PFSK-1 (cell line): ENCODE measurements around the gene LDAH.

Experiments used
- FOXP2 ChIP-seq: optimal IDR thresholded peaks from 2 replicates; pipeline ENCODE3; 2011; ENCODE audit warnings: borderline replicate concordance, control low read depth, inconsistent platforms; ENCODE audit not compliant: insufficient read depth; ENCODE audit errors: extremely low read length, extremely low read depth
- POLR2AphosphoS5 ChIP-seq: IDR thresholded peaks from 2 replicates; pipeline ENCODE4 v1.6.1; 2012; ENCODE audit warnings: low read depth, mild to moderate bottlenecking, control low read depth, low read length, moderate library complexity
- REST ChIP-seq, 2 experiments: IDR thresholded peaks; 2 replicates each; pipeline versions ENCODE4 v1.6.1 to v1.8.0; 2011 to 2012; ENCODE audit warnings: low read depth in 2 of 2, low read length in 2 of 2, control low read depth in 1 of 2, inconsistent platforms in 1 of 2, mild to moderate bottlenecking in 1 of 2, moderate library complexity in 1 of 2; ENCODE audit not compliant: insufficient read depth in 1 of 2
- SIN3A ChIP-seq: IDR thresholded peaks from 2 replicates; pipeline ENCODE4 v1.6.1; 2012; ENCODE audit warnings: mild to moderate bottlenecking, low read length, moderate library complexity, borderline replicate concordance; ENCODE audit not compliant: insufficient read depth
- TAF1 ChIP-seq: IDR thresholded peaks from 2 replicates; pipeline ENCODE4 v1.6.1; 2012; ENCODE audit warnings: low read length, control low read depth, borderline replicate concordance; ENCODE audit not compliant: insufficient read depth

Gene LDAH

GRCh38 chr2:20737505-20737904 is 85.4 kb downstream of the LDAH start:
- TF ChIP-seq SIN3A, result no peak
- TF ChIP-seq TAF1, result no peak
- TF ChIP-seq FOXP2, result no peak
- no peak for TF ChIP-seq REST (IDR thresholded peaks at IDR 0.05; ENCODE audit: insufficient read depth in 1 of 2, low read depth in 2 of 2, low read length in 2 of 2)
- TF ChIP-seq POLR2AphosphoS5, result no peak

- no peak for TF ChIP-seq POLR2AphosphoS5
- no peak for TF ChIP-seq FOXP2
- TF ChIP-seq SIN3A, result no peak
- TF ChIP-seq TAF1, result no peak
- TF ChIP-seq REST (IDR thresholded peaks at IDR 0.05; ENCODE audit: insufficient read depth in 1 of 2, low read depth in 2 of 2, low read length in 2 of 2), result no peak
These were observed 94.7 kb downstream of the LDAH start for GRCh38 chr2:20728114-20728758.

- no peak for TF ChIP-seq FOXP2
- no peak for TF ChIP-seq REST (IDR thresholded peaks at IDR 0.05; ENCODE audit: insufficient read depth in 1 of 2, low read depth in 2 of 2, low read length in 2 of 2)
- no peak for TF ChIP-seq SIN3A
- no peak for TF ChIP-seq POLR2AphosphoS5
- TF ChIP-seq TAF1, result no peak
These were observed 96.0 kb downstream of the LDAH start for GRCh38 chr2:20726913-20727312.

- TF ChIP-seq REST (IDR thresholded peaks at IDR 0.05; ENCODE audit: insufficient read depth in 1 of 2, low read depth in 2 of 2, low read length in 2 of 2) (no peak), POLR2AphosphoS5 (no peak)
These were observed 97.1 kb downstream of the LDAH start for GRCh38 chr2:20725782-20726181.

GRCh38 chr2:20724500-20725053 is 98.3 kb downstream of the LDAH start:
- TF ChIP-seq REST (IDR thresholded peaks at IDR 0.05; ENCODE audit: insufficient read depth in 1 of 2, low read depth in 2 of 2, low read length in 2 of 2) (no peak), TAF1 (no peak), FOXP2 (no peak), POLR2AphosphoS5 (no peak), SIN3A (no peak)
